AG08395 (cell line): ENCODE results near the gene CAPSL.
A peak's percentile ranks its signal among the peaks of the same experiment; 100 is the strongest.
"Not testable (repeated sequence)": the region's sequence is repeated elsewhere in the genome, so short reads cannot be mapped to it uniquely, and the experiment has no call there.

ENCODE experiments used
- DNase-seq: peaks from one replicate; pipeline ENCODE4 v3.0.0; 2012; ENCODE audit warnings: mixed read lengths, low spot score

The CAPSL gene

DNA sequence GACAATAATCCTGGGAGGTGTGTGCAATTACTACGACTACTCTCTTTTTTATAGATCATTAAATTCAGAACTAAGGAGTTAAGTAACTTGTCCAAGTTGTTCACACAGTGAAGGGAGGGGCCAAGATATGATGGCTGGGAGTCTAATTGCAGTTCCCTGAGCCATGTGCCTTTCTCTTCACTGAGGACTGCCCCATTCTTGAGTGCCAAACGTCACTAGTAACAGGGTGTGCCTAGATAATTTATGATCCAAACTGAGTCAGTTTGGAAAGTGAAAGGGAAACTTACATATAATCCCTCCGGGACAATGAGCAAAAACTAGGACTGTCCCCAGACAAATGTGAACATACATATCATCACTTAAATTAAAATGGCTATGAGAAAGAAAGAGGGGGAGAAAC is 61.5 kb downstream of the CAPSL start:
- DNase-seq: peak; percentile 39

DNA sequence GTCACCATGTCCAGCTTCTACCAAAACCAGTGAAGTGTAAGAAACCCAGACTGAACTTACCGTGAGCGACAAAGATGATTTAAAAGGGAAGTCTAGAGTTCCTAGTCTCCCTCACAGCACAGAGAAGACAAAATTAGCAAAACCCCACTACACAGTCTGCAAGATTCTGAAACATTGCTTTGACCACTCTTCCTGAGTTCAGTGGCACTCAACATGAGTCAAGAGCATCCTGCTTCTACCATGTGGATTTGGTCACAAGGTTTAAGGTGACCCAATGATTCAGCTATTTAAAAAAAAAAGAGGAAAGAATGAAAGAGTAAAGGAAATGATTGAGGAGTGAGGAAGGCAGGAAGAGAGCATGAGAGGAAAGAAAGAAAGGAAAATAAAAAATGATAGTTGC is 62.0 kb downstream of the CAPSL start:
- no peak for DNase-seq

DNA sequence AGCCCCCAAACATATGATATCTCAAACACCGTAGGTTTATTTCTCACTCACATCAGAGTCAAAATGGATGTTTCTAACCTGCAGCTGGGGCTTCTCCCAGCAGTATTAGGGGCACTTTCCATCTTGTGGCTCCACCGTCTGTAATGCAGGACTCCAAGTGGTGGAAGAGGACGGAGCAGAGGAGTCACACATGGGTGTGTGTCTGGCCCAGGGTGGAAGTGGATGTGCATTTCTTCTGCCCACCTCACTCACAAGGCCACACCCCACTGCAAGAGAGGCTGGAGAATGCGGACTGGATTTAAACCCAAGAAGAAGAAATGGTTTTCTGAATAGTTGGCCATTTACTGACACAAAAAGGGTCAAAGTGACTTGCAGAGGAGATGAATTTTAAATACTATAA is 67.8 kb downstream of the CAPSL start:
- no peak for DNase-seq

DNA sequence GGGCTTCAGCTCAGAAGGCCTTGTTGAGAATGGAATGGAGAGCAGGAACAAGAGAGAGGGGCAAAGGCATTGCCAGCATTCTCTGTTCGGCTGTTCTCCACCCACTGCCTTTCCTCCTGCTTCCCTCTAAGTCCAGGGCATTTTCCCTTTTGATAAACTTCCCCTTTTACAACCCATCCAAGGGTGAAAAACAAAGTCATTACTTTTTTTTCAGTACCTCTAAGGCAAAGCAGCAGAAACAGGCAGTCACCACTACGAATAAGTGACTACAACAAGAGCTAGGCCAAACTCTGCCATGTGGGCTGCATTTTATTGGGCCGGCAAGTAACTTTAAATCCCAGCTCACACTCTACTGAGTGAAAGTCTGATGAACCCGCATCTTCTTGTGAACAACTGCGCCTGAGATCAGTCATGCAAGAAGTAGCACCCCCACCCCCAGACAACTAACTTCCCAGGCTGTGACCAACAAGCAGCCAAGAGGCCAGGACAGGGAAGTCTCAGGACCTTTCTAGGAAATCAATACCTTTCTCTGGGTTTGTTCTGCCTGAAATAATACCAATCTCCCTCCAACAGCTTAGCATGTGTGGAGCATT is 68.6 kb downstream of the CAPSL start:
- DNase-seq: no peak

DNA sequence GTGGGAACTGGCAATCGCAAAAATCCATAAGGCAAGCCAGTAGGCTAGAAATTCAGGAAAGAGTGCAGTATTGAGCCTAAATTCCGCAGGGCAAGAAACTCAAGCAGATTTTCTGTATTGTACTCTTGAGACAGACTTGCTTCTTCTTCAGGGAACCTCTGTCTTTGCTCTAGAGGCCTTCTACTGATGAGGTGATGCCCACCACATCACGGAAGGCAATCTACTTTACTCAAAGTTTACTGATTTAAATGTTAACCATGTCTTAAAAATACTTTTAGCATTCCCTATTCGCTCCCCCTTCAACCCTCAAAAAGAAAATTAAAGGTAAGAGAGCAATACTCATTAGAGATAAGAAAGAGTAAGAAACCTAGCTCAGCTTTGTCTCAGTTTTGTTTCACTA is 70.4 kb downstream of the CAPSL start:
- no peak for DNase-seq

DNA sequence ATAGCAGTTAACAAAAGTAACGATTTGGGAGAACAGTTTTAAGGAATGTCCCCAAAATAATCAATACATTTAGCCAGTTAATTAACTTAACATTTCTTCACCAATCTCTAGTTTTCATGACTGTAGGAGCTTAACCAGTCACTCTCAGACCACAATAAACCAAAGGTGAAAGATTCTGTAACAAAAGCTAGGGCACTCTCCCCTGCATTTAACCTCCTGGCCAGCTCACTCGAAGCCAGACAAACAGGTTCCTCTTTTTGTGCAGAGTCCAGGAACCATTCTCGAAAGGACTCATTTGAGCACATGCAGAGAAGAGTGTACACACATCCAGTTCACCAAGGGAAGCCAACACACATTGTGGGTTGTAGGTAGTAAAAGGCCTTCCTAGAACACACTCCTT is 75.3 kb downstream of the CAPSL start:
- DNase-seq: no peak

DNA sequence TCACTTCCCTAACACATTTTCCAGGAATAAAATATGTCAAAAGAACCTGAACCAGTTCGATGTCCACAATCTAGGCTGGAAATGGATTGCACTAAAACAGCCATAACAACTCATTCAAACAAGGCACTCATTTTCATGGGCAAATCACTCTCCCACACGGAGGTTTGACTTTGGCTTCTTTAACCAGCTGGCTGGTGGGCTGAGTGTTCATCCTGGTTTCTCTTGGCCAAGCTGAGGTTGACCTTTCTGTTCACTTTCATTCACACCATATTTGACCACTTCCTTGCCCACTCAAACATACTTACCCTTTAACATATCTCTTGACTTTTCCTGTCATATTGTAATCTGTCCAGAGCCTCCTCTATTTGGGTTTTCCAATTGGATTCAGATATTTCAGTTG is 76.3 kb downstream of the CAPSL start:
- DNase-seq: no peak

DNA sequence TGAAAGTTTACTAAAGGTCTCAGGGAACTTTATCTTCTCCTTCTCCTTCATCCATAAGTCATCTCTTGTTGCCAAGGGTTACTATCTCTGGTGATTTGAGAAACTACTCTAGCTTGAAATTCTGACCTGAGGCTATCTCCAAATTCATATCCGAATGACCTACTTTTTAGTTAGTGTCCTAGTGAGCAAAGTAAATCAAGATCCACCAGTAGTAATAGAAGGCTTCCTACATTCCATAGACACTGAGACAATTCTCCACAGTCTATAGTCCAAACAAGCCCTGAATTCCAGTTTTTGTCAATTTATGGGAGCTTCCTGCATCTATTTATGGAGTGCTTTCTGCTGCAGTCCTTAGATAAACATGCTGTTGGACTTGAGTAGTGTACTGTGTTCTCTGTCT is 76.7 kb downstream of the CAPSL start:
- peak; percentile 14 for DNase-seq

DNA sequence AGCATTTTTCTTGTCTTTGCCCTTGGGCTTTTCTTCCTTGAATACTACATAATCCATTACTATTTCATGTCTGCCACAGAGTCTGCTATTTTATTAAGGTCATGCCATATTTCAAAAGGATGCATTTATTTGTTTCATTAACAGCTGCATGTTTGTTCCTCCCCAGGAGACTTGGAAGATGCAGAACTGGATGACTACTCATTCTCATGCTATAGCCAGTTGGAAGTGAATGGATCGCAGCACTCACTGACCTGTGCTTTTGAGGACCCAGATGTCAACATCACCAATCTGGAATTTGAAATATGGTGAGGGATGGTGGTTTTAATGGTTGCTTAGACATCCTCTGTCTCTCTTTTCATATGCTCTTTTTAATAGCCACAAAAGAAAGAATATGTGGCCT is 77.7 kb downstream of the CAPSL start:
- DNase-seq: peak; percentile 13

DNA sequence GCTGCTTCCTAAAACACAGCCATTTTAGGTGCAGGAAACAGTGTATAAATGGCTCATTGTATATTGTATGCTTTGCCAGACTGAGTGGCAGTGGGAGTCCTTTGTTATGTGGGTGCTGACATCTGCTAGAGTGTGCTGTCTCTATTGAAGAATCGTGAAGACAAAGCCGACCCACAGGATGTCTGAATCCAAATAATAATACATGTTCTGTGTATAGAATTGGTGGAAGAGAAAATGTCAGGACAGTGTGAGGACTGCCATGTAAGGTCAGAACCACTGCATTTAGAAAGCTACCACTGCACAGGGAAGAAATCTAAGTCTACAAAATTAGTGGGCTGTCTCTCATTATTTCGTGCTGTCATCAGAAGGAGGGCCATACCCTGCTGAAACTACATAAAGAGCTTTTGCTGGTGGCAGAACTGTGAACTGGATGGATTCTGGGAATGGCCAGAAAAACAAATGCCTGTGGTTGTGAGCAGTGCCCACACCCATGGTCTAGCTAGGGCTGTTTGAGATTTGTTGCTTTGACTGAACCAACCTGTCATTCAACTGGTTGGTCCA is 79.2 kb downstream of the CAPSL start:
- peak; percentile 33 for DNase-seq

DNA sequence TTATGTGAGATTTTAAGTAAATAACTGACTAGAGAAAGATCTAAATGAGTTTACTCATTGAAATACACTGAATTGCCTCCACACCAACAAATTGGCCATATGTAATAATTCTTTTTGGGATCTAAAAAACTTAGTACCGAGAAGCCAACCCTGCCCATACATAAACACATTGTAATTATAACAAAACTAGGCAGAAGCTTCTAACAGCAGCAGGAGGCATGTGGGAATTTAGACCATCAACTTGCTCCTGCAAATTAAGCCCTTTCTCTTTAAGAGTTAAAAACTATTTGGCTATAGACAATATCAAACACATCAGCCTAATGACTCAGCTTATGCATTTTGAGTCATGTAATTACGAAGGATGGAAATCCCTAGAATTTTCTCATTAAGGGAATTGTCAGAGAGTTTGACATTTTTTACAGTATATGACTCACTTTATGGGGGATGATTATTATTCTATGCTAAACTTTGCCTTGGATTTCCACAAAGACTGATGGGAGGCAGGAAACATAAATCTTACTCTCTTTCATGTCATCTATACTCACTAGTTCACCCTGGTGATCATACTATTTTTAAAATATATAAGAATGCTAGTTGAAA is 80.7 kb downstream of the CAPSL start:
- DNase-seq: peak; percentile 74

DNA sequence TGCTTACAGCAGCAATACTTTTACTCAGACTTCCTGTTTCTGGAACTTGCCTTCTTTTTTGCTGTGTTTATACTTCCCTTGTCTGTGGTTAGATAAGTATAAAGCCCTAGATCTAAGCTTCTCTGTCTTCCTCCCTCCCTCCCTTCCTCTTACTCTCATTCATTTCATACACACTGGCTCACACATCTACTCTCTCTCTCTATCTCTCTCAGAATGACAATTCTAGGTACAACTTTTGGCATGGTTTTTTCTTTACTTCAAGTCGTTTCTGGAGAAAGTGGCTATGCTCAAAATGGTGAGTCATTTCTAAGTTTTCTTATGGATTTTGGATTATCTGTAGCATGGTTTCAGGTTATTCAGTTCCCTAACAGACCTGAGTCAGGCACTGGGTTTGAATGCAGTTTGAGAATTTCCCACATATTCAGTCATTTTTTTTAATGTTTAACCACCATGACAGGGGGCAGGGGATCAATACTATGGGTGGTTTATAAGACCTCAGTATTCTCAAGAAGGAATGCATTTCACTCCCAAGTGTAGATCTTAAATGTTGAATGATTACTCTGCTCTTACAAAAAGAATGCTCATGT is 81.6 kb downstream of the CAPSL start, which contains the start of gene IL7R:
TSS of gene IL7R (plus strand) at position 127 of the 587 bp plus-strand sequence. CDS start at position 214, 87 bp downstream.
- peak; percentile 24 for DNase-seq

DNA sequence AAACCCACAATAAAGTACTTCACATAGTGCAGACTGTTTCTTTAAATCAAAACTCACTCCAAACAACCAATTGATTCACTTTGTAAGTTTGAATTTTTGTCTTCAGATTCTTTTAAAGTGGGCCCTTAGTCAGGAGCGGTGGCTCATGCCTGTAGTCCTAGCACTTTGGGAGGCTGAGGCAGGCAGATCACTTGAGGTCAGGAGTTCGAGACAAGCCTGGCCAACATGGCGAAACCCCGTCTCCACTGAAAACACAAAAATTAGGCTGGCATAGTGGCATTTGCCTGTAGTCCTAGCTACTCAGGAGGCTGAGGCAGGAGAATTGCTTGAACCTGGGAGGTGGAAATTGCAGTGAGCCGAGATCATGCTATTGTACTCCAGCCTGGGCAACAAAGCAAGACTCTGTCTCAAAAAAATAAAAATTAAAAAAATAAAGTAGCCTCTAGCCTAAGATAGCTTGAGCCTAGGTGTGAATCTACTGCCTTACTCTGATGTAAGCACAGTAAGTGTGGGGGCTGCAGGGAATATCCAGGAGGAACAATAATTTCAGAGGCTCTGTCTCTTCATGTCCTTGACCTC is 82.1 kb downstream of the CAPSL start:
- DNase-seq: not testable (repeated sequence)

DNA sequence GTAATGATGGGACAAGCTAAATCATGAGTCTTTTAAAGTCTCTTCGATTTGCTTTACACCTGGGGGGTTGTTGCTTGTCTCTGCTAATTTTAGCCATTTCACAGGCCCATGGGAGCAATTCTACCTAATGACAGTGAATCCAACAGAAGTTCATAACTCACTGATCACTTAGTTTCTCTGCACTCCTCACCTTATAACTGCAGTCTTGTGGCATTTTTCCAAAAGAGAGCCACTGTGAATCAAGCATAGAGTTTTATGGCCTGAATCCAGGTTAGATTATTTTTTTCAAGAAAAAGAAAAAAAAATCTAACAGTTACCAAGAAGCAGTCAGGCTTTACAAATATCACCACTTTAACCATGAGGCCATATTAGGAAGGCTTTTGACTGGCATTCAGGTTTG is 83.2 kb downstream of the CAPSL start:
- DNase-seq: no peak
